HCT116 (cell line): Measurements from ENCODE around the gene PIPOX. TPM values are rescaled to one million over a fixed set of nuclear protein-coding genes. Genes with fewer than 3 reads are reported as not detected.

Experiments
- ATAC-seq: fragments of 200-7000 bp; cut with Tn5 transposase; 2 replicates; pipeline ENCODE4 v1.9.1; 2020; ENCODE audit warnings: mild to moderate bottlenecking, moderate library complexity
- BruUV-seq: library from RNA; stranded (reverse); fragments of 400-500 nt; replicated peaks from 2 replicates; lab custom pipeline; 2021; lab: Mats Ljungman, UMichigan
- CTCF ChIA-PET: fragments of 300-600 bp; sonication (Branson Sonifier 250); formaldehyde crosslinking; loops from one replicate; lab custom pipeline; 2021; ENCODE audit warnings: antibody characterized with exemption; lab: Charles Lee
- POLR2A ChIA-PET: fragments of 300-600, 350-600 bp; sonication (Branson Sonifier 250); formaldehyde crosslinking; loops from one replicate; lab custom pipeline; 2021; ENCODE audit warnings: antibody characterized with exemption; lab: Charles Lee
- RAD21 ChIA-PET, 2 experiments: fragments of 300-600 bp; sonication (Branson Sonifier 250); formaldehyde crosslinking; loops; one replicate each; lab custom pipeline; 2023; ENCODE audit warnings: low total read pairs in 2 of 2; ENCODE audit not compliant: uncharacterized antibody in 2 of 2, unreplicated experiment in 2 of 2, low non-redundant PET in 1 of 2; lab: Charles Lee
- DNase-seq: peaks from one replicate; pipeline ENCODE4 v3.0.0-alpha.2; 2010; ENCODE audit warnings: low read depth, low spot score
- H2AFZ ChIP-seq: fragments of 200-600 bp; shearing (Covaris generic), sonication (generic); 2 replicates; pipeline ENCODE4 v1.6.1; 2017; ENCODE audit warnings: low read depth, mixed run types, mixed read lengths, antibody characterized with exemption, low read length; ENCODE audit not compliant: poor library complexity, severe bottlenecking
- H3K27ac ChIP-seq: 2 replicates; pipeline ENCODE4 v1.5.1; 2012; ENCODE audit warnings: low read depth, low read length
- H3K27me3 ChIP-seq: fragments of 200-600 bp; sonication (generic); 2 replicates; pipeline ENCODE4 v1.6.1; 2016; ENCODE audit warnings: mixed run types, low read length, mixed read lengths; ENCODE audit not compliant: insufficient read depth
- H3K36me3 ChIP-seq, 2 experiments: fragments of 200-500 bp in 1 of 2; fragments of 200-600 bp in 1 of 2; sonication (Bioruptor generic) in 1 of 2; sonication (generic) in 1 of 2; 2 replicates each; pipeline versions ENCODE4 v1.5.1 to v1.6.1; 2014 to 2016; ENCODE audit warnings: low read length in 2 of 2, inconsistent platforms in 1 of 2, mixed read lengths in 1 of 2, mixed run types in 1 of 2; ENCODE audit not compliant: insufficient read depth in 2 of 2, control insufficient read depth in 1 of 2
- H3K4me1 ChIP-seq, 2 experiments: fragments of 200-600 bp in 1 of 2; sonication (generic) in 1 of 2; 2 replicates each; pipeline versions ENCODE4 v1.5.1 to v1.6.1; 2012 to 2017; ENCODE audit warnings: low read length in 2 of 2, inconsistent platforms in 1 of 2, mild to moderate bottlenecking in 1 of 2, mixed read lengths in 1 of 2, mixed run types in 1 of 2, moderate library complexity in 1 of 2; ENCODE audit not compliant: insufficient read depth in 2 of 2, control insufficient read depth in 1 of 2
- H3K4me2 ChIP-seq: fragments of 200-600 bp; sonication (generic); 2 replicates; pipeline ENCODE4 v1.6.1; 2017; ENCODE audit warnings: mixed run types, low read length, mixed read lengths
- H3K4me3 ChIP-seq, 2 experiments: fragments of 200-600 bp in 1 of 2; sonication (generic) in 1 of 2; replicated peaks in 1 of 2; 2 replicates each; pipeline ENCODE4 v1.5.1; 2011 to 2016; ENCODE audit warnings: low read length in 2 of 2, control low read depth in 1 of 2, low read depth in 1 of 2, mild to moderate bottlenecking in 1 of 2, mixed read lengths in 1 of 2, mixed run types in 1 of 2
- H3K79me2 ChIP-seq: fragments of 200-600 bp; sonication (generic); 2 replicates; pipeline ENCODE4 v1.6.1; 2017; ENCODE audit warnings: mild to moderate bottlenecking, mixed run types, low read length, moderate library complexity, mixed read lengths; ENCODE audit not compliant: insufficient read depth
- H3K9ac ChIP-seq: fragments of 200-600 bp; sonication (generic); 2 replicates; pipeline ENCODE4 v1.6.1; 2016; ENCODE audit warnings: low read length, mixed read lengths
- H3K9me2 ChIP-seq: fragments of 200-600 bp; sonication (generic), shearing (Covaris generic); 2 replicates; pipeline ENCODE4 v1.6.1; 2017; ENCODE audit warnings: mixed run types, mild to moderate bottlenecking, moderate library complexity; ENCODE audit not compliant: insufficient read depth
- H3K9me3 ChIP-seq, 2 experiments: fragments of 200-500 bp in 1 of 2; fragments of 200-600 bp in 1 of 2; sonication (Bioruptor generic) in 1 of 2; sonication (generic) in 1 of 2; 2 replicates each; pipeline ENCODE4 v1.6.1; 2014 to 2017; ENCODE audit warnings: low read length in 2 of 2, mixed read lengths in 2 of 2, inconsistent platforms in 1 of 2, low read depth in 1 of 2, mild to moderate bottlenecking in 1 of 2, mixed run types in 1 of 2, moderate library complexity in 1 of 2; ENCODE audit not compliant: control insufficient read depth in 1 of 2, insufficient read depth in 1 of 2
- H4K20me1 ChIP-seq: fragments of 200-600 bp; sonication (generic), shearing (Covaris generic); 2 replicates; pipeline ENCODE4 v1.6.1; 2017; ENCODE audit warnings: mixed run types, mild to moderate bottlenecking, moderate library complexity; ENCODE audit not compliant: insufficient read depth
- ELF1 ChIP-seq: IDR thresholded peaks from 2 replicates; pipeline ENCODE4 v1.6.1; 2012; ENCODE audit warnings: low read depth, borderline replicate concordance
- SRF ChIP-seq: IDR thresholded peaks from 2 replicates; pipeline ENCODE4 v1.6.1; 2012; ENCODE audit warnings: low read depth
- intact Hi-C: fragments of 100-400 bp; cut with micrococcal nuclease; formaldehyde crosslinking; loops from 2 replicates; pipeline ENCODE4 v1.10.0; 2022
- total RNA-seq: library from RNA; stranded (reverse); gene quantifications from one replicate; pipeline ENCODE4 v1.2.1, GENCODE V29; 2021; ENCODE audit not compliant: unreplicated experiment
- TF ChIP-seq, protein P1 (sequence below): IDR thresholded peaks from 2 replicates; pipeline ENCODE4 v1.6.1; 2011; ENCODE audit warnings: mild to moderate bottlenecking, low read length, moderate library complexity; ENCODE audit not compliant: insufficient replicate concordance; ENCODE audit errors: extremely low read depth

PIPOX gene
- total RNA-seq, 1 experiment from 2014 or later, result 1.8 TPM

DNA sequence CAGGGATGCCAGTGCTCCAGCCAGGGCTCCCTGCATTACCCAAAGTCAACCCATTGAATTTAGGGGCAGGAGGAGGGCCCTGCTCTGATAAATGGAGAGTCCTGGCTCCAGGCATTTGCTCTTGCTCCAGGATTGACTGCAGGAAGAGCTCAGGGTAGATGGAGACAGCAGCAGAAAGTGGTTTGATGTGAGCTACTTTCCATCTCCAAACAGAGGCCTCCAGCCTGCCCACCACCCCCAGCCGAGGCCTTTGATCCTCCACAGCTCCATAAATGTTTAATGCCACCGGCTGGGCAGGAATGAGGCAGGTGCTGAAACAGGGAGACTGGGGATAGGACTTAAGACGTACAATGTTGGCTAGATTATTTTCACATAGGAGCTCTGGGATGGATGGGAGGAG is 32.8 kb upstream of the PIPOX start:
- TF ChIP-seq ELF1, result no peak
- Histone ChIP-seq H4K20me1 (no peaks in the 10 kb centered on the region), H3K27ac (no peak overlapping the region), H3K79me2 (no peaks in the 10 kb centered on the region), H3K27me3 (peaks cover 59% of the 10 kb centered on the region), H2AFZ (no peak overlapping the region), H3K4me3 (no peak overlapping the region), H3K36me3 (no peaks in the 10 kb centered on the region), H3K4me2 (no peak overlapping the region), H3K9me2 (no peaks in the 10 kb centered on the region), H3K9ac (no peak overlapping the region), H3K4me1 (peaks cover 0 to 15% of the 10 kb centered on the region in 2 experiments; a peak in 2 of 4 replicates), H3K9me3 (no peaks in the 10 kb centered on the region)
- no peak for ATAC-seq
- POLR2A ChIA-PET, result no interaction called here
- no peak for DNase-seq
- BruUV-seq, result no TSS peak
- CTCF ChIA-PET, result no interaction called here
- intact Hi-C loops, result no loop called here
- RAD21 ChIA-PET, result no interaction called here

DNA sequence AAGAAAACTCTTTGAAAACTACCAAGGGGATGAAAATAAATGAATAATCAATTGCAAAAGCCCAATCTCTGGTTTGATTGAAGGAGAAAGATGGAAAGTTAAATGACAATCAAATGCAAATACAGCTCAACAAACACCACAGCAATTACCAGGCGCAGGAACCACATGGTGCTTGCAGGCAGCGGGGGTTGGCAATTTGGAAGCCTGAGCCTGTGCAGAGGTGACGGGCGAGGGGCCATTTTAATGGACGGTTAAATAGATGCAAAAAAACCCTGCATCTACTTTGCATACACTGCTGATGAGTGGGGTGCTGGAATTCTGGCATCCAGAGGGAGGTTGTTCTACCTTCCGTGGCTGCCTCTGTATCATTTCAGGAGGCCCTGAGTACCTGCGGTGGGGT is 32.4 kb upstream of the PIPOX start:
- Histone ChIP-seq H3K9me2 (no peaks in the 10 kb centered on the region), H3K79me2 (no peaks in the 10 kb centered on the region), H3K9ac (no peak overlapping the region), H3K36me3 (no peaks in the 10 kb centered on the region), H3K27me3 (peaks cover 62% of the 10 kb centered on the region), H3K9me3 (no peaks in the 10 kb centered on the region), H3K4me3 (no peak overlapping the region), H3K27ac (no peak overlapping the region), H2AFZ (no peak overlapping the region), H3K4me1 (peaks cover 0 to 15% of the 10 kb centered on the region in 2 experiments; a peak in 2 of 4 replicates), H3K4me2 (no peak overlapping the region), H4K20me1 (no peaks in the 10 kb centered on the region)
- POLR2A ChIA-PET, result no interaction called here
- BruUV-seq, result no TSS peak
- ATAC-seq (no peak), DNase-seq (no peak)
- intact Hi-C loops, result no loop called here
- TF ChIP-seq, protein P1, sequence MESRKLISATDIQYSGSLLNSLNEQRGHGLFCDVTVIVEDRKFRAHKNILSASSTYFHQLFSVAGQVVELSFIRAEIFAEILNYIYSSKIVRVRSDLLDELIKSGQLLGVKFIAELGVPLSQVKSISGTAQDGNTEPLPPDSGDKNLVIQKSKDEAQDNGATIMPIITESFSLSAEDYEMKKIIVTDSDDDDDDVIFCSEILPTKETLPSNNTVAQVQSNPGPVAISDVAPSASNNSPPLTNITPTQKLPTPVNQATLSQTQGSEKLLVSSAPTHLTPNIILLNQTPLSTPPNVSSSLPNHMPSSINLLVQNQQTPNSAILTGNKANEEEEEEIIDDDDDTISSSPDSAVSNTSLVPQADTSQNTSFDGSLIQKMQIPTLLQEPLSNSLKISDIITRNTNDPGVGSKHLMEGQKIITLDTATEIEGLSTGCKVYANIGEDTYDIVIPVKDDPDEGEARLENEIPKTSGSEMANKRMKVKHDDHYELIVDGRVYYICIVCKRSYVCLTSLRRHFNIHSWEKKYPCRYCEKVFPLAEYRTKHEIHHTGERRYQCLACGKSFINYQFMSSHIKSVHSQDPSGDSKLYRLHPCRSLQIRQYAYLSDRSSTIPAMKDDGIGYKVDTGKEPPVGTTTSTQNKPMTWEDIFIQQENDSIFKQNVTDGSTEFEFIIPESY, result no peak
- no peak for TF ChIP-seq SRF
- RAD21 ChIA-PET, result no interaction called here
- CTCF ChIA-PET, result no interaction called here
